HG02763 (cell line): Measurements from ENCODE around the gene TTLL11.

ENCODE experiments used
- ATAC-seq: cut with Tn5 transposase; IDR thresholded peaks from one replicate; pipeline ENCODE4 v1.9.1; 2021; ENCODE audit warnings: mild to moderate bottlenecking, moderate library complexity; ENCODE audit not compliant: unreplicated experiment

Gene TTLL11

DNA sequence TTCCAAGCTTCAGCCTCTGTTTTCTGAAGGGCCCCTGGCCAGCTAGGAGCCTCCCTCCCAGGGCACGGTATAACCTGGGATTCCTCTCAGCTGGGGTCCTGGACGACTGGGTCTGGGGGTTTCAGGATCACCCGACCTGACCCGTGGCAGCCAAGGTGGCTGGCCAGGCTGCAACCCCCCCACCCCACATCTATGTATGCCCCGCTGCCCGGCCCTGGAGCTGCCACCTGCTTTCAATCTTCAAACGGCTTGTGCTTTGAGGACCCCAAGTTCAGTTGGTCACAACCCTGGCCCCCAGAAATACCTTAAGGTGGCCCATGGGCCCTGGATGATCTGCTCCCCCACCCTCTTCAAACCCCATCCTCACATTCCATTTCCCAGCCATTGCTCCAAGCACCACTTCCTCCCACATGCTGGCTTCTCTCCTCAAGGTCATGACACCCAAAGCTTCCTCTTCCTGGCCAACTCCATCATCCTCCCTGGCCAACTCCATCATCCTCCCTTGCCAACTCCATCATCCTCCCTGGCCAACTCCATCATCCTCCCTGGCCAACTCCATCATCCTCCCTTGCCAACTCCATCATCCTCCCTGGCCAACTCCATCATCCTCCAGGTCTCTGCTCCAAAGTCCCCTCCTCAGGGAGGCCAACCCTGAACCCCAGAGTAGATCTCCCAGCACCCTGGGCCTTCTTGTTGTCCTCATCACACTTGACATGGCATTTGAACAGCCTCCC lies 17.2 kb upstream of the TTLL11 start:
- no peak for ATAC-seq

- ATAC-seq, result no peak
Observed at GRCh38 chr9:122109035-122109813, 16.1 kb upstream of the TTLL11 start.

DNA sequence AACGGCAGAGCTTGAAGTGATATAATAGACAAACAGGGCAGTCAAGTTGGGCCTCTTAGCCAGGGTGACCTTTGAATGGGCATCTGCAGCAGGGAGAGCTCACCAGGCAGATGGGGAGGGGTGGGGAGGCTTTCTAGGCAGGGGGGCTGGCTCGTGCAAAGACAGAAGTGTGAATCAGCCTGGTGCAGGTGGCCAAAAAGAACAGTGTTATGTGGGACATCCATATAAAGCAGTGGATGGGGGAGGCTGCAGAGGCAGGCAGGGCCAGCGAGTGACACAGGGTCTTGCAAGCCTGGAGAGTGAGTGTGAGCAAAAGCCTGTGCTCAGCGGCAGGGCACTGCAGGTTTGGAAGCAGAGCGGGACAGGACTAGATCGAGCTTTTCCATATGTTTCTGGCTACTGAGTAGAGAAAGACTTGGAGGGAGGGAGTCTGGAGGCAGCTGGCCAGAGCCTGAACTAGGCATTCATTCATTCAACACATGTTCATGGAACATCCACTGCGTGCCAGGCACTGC lies 14.2 kb upstream of the TTLL11 start:
- ATAC-seq, result no peak

DNA sequence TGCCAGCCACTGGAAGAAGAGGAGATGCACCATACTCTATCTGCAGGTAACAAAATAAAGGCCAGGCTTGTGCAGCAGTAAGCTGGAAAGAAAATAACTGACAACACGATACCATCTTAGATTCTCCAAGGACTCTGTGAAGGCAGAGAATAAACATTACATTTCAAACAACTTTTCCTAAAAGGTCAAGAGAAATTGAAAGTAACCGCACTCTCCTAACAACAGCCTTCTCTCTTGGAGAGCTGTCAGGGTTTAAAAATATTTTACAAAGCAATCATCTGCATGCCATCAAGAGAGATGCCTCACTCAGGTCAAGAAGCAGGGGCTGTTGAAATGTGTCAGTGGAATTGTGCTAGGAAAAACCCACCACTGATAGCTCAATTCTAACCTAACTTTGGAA lies 13.5 kb upstream of the TTLL11 start:
- ATAC-seq, result no peak

DNA sequence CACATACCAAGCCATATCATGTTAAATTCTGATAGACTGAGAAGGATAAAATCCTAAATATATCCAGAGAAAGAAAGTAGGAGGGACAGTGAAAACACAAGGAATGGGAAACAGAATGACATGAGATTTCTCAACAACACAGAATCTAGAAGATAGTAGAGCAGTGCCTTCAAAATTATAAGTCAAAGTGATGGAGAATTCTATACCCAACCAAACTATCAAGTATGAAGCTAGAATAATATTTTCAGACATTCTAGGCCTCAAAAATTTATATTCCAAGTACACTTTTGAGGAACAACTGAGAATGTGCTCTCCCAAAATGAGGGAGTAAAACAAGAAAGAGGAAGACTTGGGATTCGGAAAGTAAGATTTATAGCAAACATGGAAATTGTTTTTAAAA lies 10.9 kb upstream of the TTLL11 start:
- ATAC-seq, result no peak

DNA sequence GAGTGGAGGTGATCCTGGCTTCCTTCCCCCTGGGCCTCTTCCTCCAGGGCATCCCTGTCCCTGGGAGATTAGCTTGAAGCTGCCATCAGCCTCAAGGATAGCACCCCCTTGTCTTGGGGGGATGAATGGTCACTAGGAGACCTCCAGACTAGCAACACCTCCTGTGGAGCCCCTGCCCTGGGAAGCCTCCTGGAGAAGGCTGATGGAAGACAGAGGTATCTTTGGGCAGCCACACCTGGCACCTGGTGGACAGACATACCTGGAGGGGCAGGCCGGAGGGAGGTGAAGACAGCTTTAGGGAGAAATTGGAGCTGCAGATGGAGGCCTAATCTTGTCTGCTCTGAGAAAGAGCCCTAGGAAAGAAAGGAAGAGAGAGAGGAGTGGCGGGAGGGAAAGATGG lies 9.0 kb upstream of the TTLL11 start:
- ATAC-seq, result no peak

DNA sequence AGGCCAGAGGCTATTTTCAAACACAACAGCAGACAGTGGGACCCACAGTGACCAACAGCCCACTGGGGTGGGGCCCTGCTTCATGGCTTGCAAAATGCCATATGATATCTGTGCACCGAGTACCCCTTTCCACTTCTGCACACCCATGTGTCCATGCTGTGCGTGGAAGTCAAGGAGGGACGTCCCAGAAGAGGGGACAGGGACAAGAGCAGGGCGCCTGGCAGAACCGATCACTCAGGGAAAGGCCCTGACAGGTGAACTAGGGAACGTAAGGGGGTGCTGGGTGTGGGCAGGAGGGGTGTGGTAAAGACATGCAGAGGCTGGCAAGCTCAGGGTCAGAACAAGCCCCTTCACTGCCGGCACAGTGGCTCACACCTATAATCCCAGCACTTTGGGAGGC lies 7.6 kb upstream of the TTLL11 start:
- no peak for ATAC-seq

DNA sequence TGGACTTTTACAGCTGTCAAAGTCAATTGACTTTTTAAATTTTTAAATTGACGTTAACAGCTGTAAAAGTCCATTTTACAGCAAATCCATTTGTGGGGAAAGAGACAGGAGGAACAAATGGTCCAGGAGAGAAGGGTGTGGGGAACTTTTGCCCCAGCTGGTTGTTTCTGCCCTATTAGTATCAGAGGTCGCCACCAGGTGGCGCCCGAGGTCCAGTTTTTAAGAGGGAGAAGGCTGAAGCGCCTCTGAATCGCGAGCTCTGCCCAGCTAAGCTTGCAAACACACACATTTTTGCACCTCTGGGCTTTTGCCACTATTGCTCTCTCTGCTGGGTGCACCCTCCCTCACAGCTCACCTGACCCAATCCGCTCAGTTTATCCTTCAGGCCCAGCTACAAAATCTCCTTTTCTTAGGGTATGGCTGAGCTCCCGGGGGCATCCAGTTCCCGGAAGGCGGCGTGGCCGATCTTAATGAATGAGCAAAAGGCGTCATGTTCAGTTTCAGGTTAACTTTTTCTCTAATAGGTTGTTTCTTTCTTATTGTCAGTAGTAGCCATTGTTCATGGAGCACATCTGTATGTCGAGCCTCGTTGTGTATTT lies 6.3 kb upstream of the TTLL11 start:
- ATAC-seq, result peak; percentile 50

GRCh38 chr9:122097679-122098315 lies 4.7 kb upstream of the TTLL11 start:
- no peak for ATAC-seq

GRCh38 chr9:122096620-122097415 lies 3.7 kb upstream of the TTLL11 start:
- no peak for ATAC-seq

- ATAC-seq, result no peak
Observed at GRCh38 chr9:122095010-122095767, 2.1 kb upstream of the TTLL11 start.

DNA sequence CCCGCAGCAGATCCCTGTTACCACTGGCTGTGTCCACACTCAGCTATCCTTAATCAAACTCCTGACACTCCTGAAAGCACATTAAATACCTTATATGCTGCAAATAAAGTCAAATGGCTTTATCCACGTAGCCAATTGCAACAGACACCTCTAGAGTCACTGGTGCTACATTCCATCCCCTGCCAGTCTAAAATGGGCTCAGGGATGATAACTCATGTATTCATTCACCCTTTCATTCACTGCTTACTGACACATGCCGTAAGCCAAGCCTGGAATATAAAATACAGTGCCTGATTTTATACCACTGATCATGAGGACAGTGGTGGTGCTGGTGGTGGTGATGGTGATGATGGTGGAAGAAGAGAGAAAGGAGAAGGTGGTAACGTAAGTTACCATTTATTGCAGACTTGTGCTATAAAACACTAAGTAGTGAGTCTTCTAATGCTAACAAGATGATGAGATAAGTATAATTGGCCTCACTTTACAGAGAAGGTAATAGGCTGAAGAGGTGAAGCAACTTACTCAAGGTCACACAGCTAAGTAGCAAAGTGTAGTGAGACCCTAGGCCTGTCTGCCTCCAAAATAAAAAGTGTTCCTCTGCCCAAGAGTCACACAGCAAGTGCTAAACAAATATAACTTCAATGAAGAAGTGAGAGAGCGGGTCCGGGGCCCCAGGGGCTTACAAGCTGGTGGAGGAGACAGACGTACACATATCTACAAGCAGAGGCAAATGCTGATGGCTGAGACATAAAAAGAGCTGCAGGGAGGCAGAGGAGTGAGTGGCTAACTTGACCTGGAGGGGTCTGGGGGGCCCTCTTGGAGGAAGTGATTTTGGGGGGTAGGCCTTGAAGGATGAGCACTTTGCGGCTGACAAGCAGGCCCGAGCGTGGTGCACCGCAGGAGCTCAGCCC lies 1.2 kb downstream of the TTLL11 start:
- no peak for ATAC-seq

DNA sequence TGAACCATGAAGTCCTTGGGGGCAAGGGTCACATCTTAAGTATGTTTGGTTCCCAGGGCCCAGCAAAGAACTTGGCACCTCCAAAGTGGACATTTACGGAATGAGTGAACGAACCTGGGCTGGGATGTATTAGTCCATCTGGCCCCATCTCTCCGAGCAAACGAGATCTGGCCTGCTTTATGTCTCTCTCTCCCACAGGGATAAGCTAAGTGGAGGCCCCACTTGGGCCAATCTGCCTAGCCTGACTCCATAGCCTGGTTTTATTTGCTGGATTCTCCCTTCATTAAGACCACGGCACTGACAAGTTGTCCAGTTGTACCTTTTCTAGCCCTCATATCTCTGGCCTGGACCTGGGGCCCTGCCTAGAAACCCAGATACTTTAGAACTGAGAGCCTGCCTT lies 2.1 kb downstream of the TTLL11 start:
- ATAC-seq, result no peak

DNA sequence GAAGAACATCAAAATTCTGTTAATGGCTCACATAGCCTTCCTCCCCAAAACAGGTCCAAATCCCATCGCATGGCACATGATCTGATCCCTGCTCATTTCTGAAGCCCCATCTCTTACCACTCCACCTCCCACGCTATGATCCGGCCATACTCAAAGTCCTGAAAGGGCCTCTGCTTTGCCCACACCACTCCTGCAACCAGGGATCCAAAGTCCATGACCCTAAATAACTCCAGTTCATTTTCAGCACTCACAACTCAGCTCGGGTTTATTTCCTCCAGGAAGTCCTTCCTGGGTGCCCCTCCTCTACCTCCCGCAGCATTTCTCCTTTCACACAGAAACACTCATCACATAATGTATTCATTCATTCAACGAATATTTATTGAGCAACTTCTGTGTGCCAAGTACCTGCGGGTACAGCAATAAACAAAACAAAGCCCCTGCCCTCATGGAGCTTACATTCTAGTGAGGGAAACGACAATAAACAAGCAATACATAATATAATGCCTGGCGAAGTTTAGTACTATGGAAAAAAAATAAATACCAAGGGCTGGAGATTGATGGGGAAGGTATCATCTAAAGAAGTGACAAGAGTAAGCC lies 2.7 kb downstream of the TTLL11 start:
- no peak for ATAC-seq

DNA sequence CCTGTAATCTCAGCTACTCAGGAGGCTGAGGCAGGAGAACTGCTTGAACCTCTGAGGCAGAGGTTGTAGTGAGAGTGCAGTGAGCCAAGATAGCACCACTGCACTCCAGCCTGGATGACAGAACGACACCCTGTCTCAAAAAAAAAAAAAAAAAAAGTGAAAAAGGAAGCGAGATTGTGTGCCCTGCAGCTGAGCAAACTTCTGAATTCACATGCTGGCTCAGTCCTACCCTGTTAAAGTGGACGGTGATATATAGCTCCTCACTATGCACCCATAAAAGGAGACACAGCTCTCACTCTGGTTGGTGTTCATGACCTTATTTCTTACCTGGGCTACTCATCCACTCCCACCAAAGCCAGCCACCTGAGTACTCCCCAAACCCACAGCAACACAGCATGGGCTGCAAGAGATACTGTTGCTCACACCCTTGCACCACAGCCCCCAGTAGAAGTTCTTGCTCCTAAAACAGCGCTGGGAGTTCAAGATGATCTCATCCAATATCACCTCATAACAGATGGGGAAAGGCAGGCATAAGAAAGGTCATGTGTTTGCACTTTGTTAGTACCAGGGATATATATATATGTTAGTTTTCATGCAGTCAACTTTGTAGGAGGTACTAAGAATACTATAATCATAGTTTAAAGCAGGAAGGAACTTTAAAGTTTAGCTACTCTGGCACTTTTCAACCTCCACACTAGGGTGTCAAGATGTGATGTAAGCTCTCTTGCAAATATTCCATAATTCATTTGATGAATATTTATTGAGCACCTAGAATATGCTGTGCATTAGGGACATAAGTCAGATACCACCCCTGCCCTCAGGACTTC lies 4.0 kb downstream of the TTLL11 start:
- ATAC-seq, result no peak

DNA sequence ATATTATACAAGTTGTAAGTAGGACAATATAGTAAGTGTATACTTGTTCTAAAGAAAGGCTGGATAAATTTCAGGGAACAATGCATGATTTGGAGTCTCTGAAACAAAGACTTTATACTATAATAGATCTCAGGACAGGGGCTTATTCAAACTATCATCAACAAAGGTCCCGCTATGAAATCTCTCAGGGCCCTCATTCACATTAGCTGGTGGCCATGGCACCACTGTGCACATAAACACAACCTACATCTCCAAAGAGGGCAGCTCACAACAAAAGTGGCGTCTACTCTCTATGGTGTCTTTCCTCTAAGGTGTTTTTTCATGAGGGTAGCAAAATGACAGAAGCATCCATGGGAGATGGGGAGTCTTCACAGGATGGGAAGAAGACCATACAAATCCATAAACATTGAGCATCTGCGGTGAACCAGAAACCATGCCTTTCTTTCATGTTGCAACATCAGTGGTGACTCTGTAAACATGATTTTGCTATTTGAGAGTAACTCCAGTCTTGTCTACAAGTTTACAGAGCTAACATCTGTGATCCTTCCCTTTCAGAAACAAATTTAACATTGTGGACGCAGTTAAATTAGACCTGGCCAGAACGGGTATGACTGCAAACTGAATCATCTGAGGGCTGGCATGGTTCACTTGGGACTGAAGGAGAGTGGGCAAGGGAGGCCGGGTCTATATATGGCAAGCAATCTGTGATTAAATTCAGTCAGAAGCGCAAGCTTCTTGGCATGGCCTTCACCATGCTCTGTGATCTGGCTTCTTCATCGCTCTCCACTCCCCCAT lies 5.5 kb downstream of the TTLL11 start:
- ATAC-seq, result no peak

GRCh38 chr9:122086873-122087272 lies 6.2 kb downstream of the TTLL11 start:
- ATAC-seq, result no peak
